Transverse colon (tissue), 4 donors: ENCODE measurements around the gene IER3.
"Not testable (repeated sequence)": the region's sequence is repeated elsewhere in the genome, so short reads cannot be mapped to it uniquely, and the experiment has no call there.

Experiments
- EP300 ChIP-seq: sonication (generic); formaldehyde crosslinking; IDR thresholded peaks from one replicate; pipeline ENCODE4 v1.6.1; 2017; ENCODE audit warnings: antibody characterized with exemption, low read depth
- POLR2A ChIP-seq: fragments of 450-650 bp; IDR thresholded peaks from one replicate; pipeline ENCODE4 v1.6.1; 2016; ENCODE audit warnings: antibody characterized with exemption, mild to moderate bottlenecking, moderate library complexity
- POLR2AphosphoS5 ChIP-seq, 3 donors: sonication (generic); formaldehyde crosslinking; IDR thresholded peaks; one replicate each; pipeline ENCODE4 v1.6.1; 2016; ENCODE audit warnings: antibody characterized with exemption in 3 of 3
- TF ChIP-seq, protein P1 (sequence below), 5 experiments: fragments of 200-600 bp in 3 of 5; fragments of 450-650 bp in 2 of 5; sonication (generic) in 3 of 5; IDR thresholded peaks; 1 replicate in 2 of 5; 2 replicates in 3 of 5; pipeline ENCODE4 v1.5.1; 2016 to 2017; ENCODE audit warnings: antibody characterized with exemption in 5 of 5, inconsistent platforms in 3 of 5, mild to moderate bottlenecking in 2 of 5, moderate library complexity in 1 of 5

DNA sequence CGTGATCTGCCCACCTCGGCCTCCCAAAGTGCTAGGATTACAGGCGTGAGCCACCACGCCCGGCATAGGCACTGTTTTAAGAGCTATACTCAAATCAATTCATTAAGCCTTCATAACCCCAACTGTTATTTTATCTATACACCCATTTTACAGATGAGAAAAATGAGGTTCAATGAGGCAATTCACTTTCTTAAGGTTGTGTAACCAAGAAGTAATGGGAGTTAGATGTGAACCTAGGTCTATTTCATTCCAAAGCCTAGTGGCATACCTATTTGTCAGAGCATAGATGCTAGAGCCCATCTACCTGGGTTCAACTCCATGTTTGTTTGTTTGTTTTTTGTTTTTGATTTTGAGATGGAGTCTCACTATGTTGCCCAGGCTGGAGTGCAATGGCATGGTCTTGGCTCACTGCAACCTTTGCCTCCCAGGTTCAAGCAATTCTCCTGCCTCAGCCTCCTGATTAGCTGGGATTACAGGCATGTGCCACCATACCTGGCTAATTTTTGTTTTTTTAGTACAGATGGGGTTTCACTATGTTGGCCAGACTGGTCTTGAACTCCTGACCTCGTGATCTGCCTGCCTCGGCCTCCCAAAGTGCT is 12.2 kb upstream of the IER3 start:
- TF ChIP-seq, protein P1, sequence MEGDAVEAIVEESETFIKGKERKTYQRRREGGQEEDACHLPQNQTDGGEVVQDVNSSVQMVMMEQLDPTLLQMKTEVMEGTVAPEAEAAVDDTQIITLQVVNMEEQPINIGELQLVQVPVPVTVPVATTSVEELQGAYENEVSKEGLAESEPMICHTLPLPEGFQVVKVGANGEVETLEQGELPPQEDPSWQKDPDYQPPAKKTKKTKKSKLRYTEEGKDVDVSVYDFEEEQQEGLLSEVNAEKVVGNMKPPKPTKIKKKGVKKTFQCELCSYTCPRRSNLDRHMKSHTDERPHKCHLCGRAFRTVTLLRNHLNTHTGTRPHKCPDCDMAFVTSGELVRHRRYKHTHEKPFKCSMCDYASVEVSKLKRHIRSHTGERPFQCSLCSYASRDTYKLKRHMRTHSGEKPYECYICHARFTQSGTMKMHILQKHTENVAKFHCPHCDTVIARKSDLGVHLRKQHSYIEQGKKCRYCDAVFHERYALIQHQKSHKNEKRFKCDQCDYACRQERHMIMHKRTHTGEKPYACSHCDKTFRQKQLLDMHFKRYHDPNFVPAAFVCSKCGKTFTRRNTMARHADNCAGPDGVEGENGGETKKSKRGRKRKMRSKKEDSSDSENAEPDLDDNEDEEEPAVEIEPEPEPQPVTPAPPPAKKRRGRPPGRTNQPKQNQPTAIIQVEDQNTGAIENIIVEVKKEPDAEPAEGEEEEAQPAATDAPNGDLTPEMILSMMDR (IDR thresholded peaks at IDR 0.05) = not testable (repeated sequence)
- TF ChIP-seq POLR2A; EP300; POLR2AphosphoS5 (IDR thresholded peaks at IDR 0.05): not testable (repeated sequence)
